Activated CD4-positive, alpha-beta T cell treated with anti-CD3 and anti-CD28 coated beads, Interleukin-2, amount 50 U/mL, for 24 hours (primary cell): ENCODE measurements around the gene ZMIZ1.

Source experiments
- DNase-seq, 2 donors: peaks; one replicate each; pipeline ENCODE4 v3.0.0-alpha.2; 2020; ENCODE audit warnings: low read depth in 1 of 2, low spot score in 1 of 2

The ZMIZ1 gene

DNA sequence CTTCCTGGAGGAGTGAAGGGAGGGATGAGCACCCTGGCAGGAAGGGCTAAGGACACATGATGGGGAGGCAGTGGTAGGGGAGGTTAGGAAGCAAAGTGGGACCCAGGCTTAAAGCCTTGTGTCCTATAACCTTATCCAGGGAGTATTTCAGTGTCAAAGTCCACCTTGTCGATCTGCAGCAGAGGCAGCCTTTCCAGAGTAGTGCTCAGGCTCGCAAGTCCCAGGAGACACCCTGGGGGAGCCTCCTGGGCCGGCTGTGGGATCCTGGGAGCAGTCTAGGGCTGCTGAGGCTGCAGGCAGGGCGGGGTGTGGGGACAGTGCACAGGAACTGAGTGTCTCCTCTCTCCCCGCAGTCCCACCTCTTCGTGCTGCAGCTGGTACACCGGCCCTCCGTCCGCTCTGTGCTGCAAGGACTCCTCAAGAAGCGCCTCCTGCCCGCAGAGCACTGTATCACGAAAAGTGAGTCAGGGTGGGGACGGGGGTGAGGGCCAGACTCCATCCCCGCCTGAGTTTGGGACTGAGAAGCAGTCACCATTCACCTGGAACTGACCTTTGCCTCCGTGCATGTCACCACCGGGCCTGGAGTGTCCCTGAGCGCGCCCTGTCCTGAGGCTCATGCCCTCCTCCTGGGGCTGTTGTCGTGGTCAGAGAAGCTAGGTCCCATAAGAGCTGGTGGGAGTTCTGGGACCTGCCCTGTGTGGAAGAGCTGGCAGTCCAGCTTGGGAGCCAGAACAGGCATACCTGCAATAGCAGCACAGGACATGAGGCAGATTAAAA, 233.2 kb downstream of the ZMIZ1 start:
- no peak for DNase-seq

DNA sequence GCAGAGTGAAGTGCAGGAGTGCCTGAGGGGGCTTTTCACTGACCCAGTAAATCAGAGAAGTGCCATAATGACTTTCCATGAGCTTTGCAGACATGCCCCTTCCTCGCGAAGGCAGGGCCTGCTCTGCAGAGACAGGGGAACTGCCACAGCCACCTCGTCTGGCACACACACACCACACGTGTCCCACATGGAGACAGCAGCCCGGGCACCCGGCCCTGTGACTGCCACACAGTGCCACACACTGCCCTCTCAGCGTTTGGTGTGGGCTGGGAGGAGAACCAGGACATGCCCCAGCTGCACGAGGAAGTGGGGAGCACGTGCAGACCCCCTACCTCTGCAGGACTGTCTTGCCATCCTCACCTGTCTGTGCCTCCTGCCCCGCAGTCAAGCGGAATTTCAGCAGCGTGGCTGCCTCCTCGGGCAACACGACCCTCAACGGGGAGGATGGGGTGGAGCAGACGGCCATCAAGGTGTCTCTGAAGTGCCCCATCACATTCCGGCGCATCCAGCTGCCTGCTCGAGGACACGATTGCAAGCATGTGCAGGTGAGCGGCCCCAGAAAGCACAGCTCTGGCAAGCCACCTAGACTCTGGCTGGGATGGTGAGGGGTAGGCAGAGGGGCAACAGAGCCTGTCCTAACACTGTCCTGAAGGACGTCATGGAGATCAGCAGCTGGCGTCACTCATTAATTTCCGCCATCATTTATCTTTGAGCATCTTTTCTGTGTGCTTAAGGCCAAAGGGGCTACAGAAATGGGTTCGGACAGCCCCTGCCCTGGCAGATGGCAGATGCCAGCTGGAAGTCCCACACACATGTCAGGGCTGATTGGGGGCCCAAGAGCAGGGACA, 235.1 kb downstream of the ZMIZ1 start:
- no peak for DNase-seq

DNA sequence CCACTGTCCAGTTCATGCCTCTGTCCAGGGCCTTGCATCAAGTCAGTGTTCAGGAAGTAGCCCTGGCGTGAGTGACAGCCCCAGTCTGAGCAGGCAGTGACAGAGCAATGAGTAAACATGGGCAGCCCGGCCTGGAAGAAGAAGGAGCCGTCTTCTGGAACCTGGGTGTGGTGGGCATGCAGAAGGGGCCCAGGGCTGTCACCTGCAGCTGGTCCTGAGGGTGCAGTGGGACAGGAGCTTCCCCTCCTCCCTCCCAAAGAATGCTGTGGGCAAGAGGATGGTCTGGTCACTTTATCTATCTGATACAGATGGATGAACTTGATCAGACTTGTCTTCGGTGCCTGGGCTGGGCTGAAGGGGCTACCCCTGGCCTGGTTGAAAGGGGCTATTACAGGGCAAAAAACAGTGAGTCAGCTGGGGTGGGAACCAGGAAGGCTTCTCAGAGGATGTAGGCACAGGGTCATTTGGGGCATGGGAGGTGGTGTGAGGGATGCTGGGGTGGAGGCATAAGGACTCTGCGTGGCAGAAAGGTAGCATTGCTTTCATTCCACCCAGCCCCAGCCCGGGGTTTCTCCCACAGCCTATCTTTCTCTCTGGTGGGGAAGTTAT, 235.8 kb downstream of the ZMIZ1 start:
- DNase-seq: no peak

DNA sequence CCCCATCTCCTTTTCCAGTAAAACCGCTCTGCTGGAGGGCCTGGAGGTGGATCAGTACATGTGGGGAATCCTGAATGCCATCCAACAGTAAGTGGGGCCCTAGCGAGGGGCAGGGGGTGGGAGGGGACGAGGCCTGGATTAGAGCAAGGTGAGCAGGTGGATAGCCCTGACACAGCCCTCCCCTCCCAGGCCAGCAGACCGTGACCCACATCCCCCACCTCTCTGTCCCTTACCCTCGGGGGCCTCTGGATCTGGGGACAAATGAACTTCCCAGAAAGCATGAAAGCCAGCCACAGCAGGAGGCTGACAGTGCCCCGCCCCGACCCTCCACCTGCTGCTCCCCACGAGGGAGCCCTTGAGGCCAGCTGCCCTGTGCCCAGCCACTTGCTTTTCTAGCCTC, 236.7 kb downstream of the ZMIZ1 start:
- no peak for DNase-seq

DNA sequence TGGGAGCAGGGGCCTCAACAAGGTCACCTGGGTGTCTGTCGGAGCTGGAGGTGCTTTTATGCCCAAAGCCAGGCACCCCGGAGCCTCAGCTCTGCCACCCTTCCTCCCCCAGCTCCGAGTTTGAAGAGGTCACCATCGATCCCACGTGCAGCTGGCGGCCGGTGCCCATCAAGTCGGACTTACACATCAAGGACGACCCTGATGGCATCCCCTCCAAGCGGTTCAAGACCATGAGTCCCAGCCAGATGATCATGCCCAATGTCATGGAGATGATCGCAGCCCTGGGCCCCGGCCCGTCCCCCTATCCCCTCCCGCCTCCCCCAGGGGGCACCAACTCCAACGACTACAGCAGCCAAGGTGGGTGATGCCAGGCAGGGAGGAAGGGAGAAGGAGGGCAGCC, 237.2 kb downstream of the ZMIZ1 start:
- DNase-seq: no peak

DNA sequence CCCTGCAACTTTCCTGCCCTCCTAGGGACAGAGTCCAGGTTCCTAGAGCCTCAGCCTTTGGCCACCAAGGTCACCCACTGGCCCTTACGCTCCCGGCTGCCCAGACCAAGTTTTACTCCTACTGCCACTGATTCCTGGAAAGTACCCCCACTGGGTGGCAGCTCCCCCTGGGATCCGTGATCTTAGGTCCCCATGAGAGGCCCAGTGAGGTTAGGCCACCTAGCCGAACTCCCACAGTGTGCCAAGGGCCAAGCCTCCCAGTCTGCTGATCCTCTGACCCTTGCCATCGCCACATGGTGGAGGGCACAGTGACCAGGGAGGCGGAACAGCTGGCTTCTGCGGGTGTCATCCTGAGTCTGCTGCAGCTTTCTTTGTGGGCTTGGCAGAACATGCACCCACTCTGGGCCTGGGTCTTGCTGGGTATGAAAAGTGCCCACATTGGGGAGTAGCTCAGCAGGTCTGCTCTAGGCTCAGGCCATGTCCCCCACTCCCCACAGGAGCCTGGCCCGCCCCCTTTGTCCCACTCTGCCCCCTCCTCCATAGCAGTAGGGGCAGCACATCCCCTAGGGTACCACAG, 238.0 kb downstream of the ZMIZ1 start:
- no peak for DNase-seq

DNA sequence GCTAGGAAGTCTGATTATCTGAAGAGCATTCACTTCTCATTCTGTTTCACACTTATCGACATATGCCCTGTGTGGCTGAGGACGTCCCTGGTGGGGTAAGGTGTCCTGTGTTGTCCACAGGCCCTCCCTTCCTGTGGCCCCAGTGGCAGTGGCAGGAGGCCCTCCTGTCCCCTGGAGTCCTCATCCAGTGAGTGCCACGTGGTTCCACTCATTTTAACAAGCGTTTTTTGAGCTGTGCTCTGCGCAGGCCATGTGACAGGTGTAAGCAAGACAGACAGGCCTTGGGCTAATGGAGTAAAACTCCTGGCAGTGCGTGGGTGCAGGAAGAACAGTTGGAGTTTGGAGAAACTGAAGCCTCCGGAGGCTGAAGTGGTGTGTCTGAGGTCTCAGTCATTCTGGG, 239.2 kb downstream of the ZMIZ1 start:
- no peak for DNase-seq

DNA sequence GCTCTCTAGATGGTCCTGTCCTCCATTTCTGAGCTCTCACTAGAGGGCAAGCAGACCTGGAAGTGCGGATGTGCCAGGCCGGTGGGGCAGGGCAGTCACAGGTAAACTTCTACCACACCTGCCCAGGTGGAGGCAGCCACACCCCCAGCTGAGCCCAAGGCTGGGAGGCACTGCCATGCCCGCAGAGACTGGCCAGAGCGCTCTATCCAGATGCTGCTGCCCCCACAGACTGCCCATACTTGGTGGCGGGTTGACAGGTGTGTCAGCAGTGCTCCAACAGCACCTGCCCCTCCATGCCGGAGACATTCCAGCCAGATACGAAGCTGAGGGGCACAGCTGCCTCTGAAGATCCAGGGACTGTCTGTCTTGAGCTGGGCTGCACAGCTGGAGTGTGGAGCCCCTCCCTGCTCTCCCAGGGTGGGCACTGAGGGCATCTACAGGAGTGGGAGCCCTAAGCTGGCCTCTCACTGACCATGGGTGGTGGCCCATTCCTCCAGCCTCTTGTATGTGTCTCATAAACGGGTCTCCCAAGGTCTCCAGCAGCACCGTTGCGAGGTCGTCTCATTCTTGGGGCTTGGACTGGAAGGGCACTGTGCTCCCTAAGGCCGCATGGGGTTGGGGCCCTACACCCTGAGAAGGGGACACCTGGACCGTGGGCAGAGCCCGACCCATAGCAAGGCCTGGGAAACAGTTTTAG, 240.4 kb downstream of the ZMIZ1 start:
- no peak for DNase-seq

DNA sequence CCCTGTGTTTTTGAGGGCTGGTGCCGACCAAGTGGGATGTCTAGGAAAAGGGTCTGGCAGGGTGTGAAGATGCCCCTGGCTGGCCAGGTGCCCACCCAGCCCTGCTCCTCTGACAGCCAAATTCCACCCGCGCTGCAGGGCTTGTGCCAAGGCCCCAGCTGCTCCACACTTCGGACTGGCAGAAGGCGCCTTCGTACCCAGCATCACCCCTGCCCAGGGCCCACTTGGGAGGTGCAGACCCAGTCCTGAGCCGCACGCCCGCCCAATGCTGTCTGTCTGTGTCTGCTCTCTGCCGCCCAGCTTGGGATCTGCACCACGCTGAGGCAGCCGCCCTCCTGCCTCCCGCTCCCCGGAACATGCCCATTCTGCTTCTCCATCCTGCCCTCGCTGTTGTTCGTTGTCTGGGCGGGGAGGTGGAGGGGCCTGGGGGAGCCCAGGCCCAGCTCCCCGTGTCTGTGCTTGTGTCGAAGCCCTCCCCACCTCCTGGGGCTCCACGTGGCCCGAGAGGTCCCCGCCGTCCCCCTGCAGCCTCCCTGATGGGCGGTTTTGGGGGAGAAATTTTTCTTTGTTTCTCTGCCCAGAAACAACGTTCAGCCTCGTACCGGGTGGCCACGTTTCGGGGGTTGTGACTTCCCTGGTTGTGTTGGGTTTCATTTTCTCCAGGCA, 241.6 kb downstream of the ZMIZ1 start:
- DNase-seq: no peak

DNA sequence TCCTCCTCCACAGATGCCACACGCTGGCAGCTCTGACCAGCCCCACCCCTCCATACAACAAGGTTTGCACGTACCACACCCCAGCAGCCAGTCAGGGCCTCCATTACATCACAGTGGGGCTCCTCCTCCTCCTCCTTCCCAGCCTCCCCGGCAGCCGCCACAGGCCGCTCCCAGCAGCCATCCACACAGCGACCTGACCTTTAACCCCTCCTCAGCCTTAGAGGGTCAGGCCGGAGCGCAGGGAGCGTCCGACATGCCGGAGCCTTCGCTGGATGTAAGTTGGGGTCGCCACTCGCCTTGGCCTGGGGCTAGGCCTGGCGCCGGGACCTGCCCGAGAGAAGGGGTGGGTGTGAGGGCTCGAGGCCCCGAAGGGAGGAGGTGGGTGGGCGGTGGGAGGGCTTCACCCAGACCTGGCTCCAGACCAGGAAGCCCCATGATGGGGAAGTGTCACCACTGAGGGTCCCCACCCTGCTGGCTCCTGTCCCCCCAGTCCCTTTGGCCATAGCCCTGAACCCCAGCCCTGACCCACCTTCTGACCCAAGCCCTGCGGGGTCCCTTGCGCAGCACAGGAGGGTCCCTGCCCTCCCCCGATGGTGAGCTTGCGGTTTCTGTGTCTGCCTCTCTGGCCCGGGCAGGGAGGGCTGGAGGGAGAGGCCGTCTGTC, 242.3 kb downstream of the ZMIZ1 start:
- DNase-seq: no peak

DNA sequence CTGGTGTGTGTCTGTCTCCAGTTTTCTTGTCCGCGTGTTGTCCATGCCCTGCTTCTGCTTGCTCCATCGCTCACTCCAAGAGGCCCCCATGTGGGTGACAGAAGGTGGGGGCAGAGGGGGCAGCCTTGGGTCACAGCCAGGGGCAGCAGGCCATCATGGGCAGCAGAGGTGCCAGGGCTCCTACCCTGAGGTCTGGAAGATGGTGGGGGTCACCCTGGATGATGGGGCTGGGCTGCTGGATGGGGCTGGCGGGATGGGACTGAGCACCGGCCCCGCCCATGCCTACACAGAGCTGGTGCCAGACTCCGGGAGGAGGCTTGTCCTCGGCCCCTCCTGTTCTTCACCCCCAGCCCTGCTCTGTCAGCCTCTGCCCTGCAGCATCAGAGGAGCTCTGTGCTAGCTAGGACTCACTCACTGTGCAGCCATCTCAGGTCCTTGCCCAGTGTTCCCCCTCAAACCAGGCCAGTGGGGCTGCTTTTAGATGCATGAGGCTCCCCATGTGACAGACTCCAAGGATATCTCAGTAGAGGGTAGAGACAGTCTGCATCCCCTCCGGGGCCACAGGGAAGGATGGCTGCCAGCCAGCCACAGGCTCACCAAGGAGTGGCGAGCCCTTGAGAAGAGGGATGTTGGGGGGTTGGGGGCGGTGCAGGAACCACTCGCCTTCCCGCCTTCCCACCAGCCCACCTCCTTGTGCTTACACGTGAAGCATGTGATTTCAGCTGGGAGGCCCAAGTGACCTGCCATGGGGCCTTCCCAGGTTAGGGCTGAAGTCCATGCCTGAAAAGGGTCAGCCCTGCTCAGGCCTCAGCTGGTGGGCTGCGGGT, 243.0 kb downstream of the ZMIZ1 start:
- DNase-seq: no peak

DNA sequence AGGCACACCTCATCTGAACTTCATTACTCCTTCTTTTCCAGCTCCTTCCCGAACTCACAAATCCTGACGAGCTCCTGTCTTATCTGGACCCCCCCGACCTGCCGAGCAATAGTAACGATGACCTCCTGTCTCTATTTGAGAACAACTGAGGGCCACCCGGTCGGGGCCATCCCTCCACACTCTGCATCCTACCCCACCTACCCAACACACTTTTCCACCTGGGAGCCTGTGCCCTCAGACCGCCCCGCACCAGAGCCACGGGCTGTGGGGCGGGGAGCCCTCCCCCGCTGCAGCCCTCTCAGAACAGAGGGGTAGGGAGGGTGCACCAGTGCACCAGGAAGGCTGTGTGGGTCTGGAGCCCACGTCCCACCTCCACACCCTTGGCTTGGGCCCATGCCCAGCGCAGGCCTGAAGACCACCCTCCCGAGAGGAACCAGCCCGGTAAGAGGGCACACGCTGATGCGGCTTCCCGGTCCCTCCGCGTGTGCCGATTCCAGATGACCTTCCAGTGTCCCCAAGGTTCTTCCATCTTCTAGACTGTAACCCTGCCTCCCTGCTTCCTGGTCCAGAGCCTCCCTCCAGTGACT, 243.9 kb downstream of the ZMIZ1 start:
- DNase-seq: no peak

DNA sequence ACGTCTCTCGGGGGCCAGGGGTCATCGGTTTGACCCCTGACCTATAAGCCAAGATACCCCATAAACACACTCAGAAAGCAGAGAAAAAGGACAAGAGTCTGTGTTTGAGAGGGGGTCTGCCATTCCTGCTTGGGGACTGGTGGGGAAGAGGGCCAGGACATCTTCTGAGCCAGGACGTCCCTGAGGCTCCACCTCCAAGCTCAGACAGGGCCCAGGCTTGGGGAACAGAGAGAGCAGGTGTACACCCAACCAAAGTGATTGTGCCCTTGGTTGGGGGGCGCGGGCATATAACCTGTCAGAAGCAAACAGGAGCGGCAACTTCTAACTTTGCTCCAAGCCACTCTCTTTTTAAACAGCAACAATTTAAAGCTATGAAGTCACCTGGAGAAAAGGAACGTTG, 244.6 kb downstream of the ZMIZ1 start:
- DNase-seq: no peak

DNA sequence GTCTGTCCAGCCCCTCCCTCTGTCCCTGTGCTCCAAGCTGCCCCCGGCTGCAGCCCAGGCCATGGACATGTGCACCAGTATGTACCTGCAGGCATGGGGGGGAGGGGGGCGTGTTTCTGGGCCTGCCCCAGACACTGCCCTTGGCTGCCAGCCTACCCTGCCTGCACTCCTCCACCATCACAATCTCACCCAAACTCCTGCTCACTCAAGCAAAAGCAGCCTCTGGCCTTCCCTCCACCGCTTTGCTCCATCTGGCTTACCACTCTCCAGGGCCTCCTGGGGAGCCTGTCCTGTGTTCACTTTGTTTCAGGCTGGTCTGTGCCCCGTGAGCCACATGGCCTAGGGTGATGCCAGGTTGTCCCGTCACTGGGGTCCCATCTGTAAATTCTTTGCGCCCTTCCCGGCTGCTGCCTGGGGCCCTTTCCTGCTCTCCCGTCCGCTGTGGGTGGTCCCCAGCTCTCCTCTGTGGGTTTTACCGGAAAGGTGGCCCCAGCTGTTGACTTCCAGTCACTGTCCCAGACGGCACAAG, 245.2 kb downstream of the ZMIZ1 start:
- no peak for DNase-seq

DNA sequence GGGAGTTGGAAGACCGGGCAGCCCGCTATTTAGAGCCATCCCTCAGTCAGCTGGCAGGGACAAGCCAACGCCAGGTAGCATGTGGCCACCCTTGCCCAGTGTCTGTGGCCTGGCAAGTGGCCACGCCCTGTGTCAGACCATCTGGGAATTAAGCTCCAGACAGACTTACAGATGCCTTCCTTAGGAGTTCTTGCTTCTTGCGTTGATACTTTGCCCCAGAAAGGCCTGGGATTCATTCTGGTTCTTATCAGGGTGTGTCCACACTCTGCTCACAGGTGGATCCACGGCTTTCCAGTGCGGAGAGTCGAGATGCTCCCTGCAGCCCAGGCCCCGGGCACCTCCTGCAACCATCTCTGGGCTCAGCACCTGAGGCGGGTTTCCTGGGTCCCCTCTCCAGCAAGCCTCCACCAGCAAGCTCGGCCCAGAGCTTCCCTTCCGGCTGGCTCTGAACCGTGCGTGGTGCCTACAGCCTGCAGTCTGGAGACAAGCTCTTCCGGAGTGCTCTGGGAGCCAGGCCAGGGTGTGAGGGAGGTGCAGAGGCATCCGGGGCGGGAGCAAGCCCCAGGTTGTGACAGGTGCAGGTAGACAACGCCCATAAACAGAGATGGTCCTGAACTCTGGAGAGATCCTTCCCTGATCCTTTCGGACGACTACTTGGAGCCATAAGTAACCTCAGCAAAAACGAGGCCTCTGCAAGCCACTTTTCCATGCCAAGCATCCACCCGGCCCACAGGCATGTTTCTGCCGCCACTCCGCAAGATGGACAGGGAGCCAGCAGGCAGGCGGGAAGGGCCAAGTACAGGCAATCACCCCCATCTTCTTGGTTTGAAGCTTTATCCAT, 246.2 kb downstream of the ZMIZ1 start:
- DNase-seq: no peak

DNA sequence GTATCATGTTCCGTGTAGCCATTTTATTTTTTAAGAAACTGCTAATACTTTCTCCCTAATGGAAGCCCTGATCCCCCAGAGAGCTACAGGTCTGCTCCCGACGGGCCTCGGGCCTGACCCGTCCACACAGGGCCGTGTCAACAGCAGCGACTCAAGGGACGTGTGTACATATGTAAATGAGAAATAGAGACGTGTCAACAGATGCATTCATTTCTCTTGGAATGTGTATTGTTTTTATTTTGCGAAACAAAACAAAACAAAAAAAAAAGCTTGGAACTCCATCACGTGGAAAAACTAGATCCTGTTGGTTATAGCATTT, 246.8 kb downstream of the ZMIZ1 start:
- no peak for DNase-seq

DNA sequence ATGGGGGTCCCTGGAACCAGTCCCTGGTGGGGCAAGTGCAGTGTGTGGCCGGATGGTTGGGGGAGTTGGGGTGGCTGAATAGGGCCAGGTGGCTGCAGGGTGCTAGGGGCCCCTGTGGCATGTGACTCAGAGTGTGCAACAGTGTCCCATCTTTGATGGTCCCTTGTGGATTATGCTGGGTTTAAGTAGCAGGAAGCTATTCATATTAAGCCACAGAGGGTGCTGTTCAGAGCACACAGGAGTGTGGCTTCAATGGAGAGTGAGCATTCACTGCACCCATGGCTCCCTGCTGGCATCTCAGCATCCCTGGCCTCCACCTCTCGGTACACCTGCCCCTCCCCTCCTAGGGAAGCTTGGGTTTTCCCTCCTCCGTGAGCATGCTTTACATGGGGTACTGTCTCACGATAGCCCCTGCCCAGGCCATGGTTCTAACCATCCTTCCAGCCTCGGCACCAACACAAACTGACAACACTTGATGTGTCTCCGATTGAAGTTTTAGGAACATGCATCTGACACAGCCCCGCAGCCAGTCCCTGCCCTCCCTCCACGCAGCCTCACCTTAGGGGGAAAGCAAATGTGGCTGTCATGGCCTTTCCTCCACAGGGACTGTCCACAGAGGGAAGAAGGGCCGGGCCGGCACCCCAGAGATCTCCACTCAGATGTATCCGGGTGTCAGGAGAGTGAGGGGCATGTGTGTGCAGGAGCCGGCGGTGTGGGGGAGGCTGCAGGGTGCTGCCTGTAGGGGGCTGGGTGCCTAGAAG, 248.1 kb downstream of the ZMIZ1 start:
- DNase-seq: no peak
